IMR-90 (cell line): ENCODE data around the gene LYRM4. TPM values are rescaled to one million over a fixed set of nuclear protein-coding genes. Genes with fewer than 3 reads are reported as not detected.

Source experiments
- ATAC-seq: fragments of 200-7000 bp; cut with Tn5 transposase; 2 replicates; pipeline ENCODE4 v1.9.1; 2020; ENCODE audit warnings: low read depth, mild to moderate bottlenecking, moderate library complexity
- BruUV-seq: library from RNA; stranded (reverse); fragments of 400-500 nt; replicated peaks from 2 replicates; lab custom pipeline; 2021; lab: Mats Ljungman, UMichigan
- CTCF ChIA-PET: fragments of 300-600 bp; formaldehyde crosslinking; extraction: SDS; loops from one replicate; lab custom pipeline; 2021; ENCODE audit warnings: antibody characterized with exemption; lab: Yijun Ruan, JAX
- POLR2A ChIA-PET: fragments of 300-600 bp; sonication (Branson Sonifier 250); formaldehyde crosslinking; loops from one replicate; lab custom pipeline; 2022; ENCODE audit warnings: antibody characterized with exemption; ENCODE audit not compliant: unreplicated experiment; lab: Charles Lee
- DNase-seq: peaks from one replicate; pipeline ENCODE4 v3.0.0; 2013
- H2AFZ ChIP-seq: replicated peaks from 2 replicates; pipeline ENCODE3; 2013; ENCODE audit warnings: low read length, mild to moderate bottlenecking; ENCODE audit not compliant: poor library complexity
- H2AK5ac ChIP-seq: 2 replicates; pipeline ENCODE4 v1.6.1; 2013; ENCODE audit warnings: low read depth, low read length, inconsistent platforms
- H2AK9ac ChIP-seq: replicated peaks from 2 replicates; pipeline ENCODE3; 2013; ENCODE audit warnings: mild to moderate bottlenecking, low read depth, low read length, moderate library complexity; ENCODE audit not compliant: poor library complexity
- H2BK120ac ChIP-seq: 2 replicates; pipeline ENCODE4 v1.6.1; 2013; ENCODE audit warnings: low read depth, low read length, inconsistent platforms
- H2BK15ac ChIP-seq: 3 replicates; pipeline ENCODE4 v1.6.1; 2013; ENCODE audit warnings: low read depth, low read length, inconsistent platforms
- H2BK20ac ChIP-seq: 2 replicates; pipeline ENCODE4 v1.6.1; 2013; ENCODE audit warnings: low read depth, mild to moderate bottlenecking, inconsistent platforms, low read length, moderate library complexity
- H2BK5ac ChIP-seq: 2 replicates; pipeline ENCODE4 v1.6.1; 2013; ENCODE audit warnings: mild to moderate bottlenecking, low read depth, low read length, inconsistent platforms; ENCODE audit not compliant: poor library complexity, severe bottlenecking
- H3K14ac ChIP-seq: replicated peaks from 2 replicates; pipeline ENCODE4 v1.6.1; 2013; ENCODE audit warnings: low read depth, low read length, inconsistent platforms
- H3K18ac ChIP-seq: 2 replicates; pipeline ENCODE4 v1.6.1; 2013; ENCODE audit warnings: low read depth, low read length, control low read depth
- H3K23ac ChIP-seq: 2 replicates; pipeline ENCODE4 v1.6.1; 2013; ENCODE audit warnings: low read depth, low read length, inconsistent platforms
- H3K27ac ChIP-seq: 2 replicates; pipeline ENCODE4 v1.5.1; 2013; ENCODE audit warnings: mild to moderate bottlenecking, control low read depth, low read length; ENCODE audit not compliant: insufficient read depth
- H3K27me3 ChIP-seq: 2 replicates; pipeline ENCODE4 v1.6.1; 2013; ENCODE audit warnings: low read length; ENCODE audit not compliant: control insufficient read depth, insufficient read depth
- H3K36me3 ChIP-seq: 2 replicates; pipeline ENCODE4 v1.6.1; 2013; ENCODE audit warnings: low read length, mixed read lengths; ENCODE audit not compliant: control insufficient read depth, insufficient read depth
- H3K4ac ChIP-seq: 2 replicates; pipeline ENCODE4 v1.6.1; 2013; ENCODE audit warnings: low read depth, low read length, inconsistent platforms
- H3K4me1 ChIP-seq: 2 replicates; pipeline ENCODE4 v1.6.1; 2013; ENCODE audit warnings: low read length, mixed read lengths; ENCODE audit not compliant: control insufficient read depth, insufficient read depth
- H3K4me2 ChIP-seq: 2 replicates; pipeline ENCODE4 v1.6.1; 2013; ENCODE audit warnings: low read depth, mild to moderate bottlenecking, control low read depth, low read length, moderate library complexity
- H3K4me3 ChIP-seq: 2 replicates; pipeline ENCODE4 v1.5.1; 2013; ENCODE audit warnings: low read depth, mild to moderate bottlenecking, control low read depth, low read length, moderate library complexity; ENCODE audit not compliant: insufficient read depth
- H3K56ac ChIP-seq: 2 replicates; pipeline ENCODE4 v1.6.1; 2013; ENCODE audit warnings: low read length, inconsistent platforms; ENCODE audit not compliant: insufficient read depth; ENCODE audit errors: extremely low read depth
- H3K79me1 ChIP-seq, 2 experiments: 2 replicates each; pipeline ENCODE4 v1.6.1; 2013; ENCODE audit warnings: low read length in 2 of 2, inconsistent platforms in 1 of 2, low read depth in 1 of 2
- H3K9ac ChIP-seq: 2 replicates; pipeline ENCODE4 v1.6.1; 2013; ENCODE audit warnings: low read depth, low read length, control low read depth
- H3K9me1 ChIP-seq: 2 replicates; pipeline ENCODE4 v1.6.1; 2013; ENCODE audit warnings: low read length, inconsistent platforms; ENCODE audit not compliant: insufficient read depth
- H3K9me3 ChIP-seq: 2 replicates; pipeline ENCODE4 v1.6.1; 2013; ENCODE audit warnings: low read length; ENCODE audit not compliant: control insufficient read depth, insufficient read depth
- H4K20me1 ChIP-seq: 2 replicates; pipeline ENCODE4 v1.6.1; 2013; ENCODE audit warnings: low read length, inconsistent platforms; ENCODE audit not compliant: insufficient read depth
- H4K5ac ChIP-seq: 2 replicates; pipeline ENCODE4 v1.6.1; 2013; ENCODE audit warnings: mild to moderate bottlenecking, low read depth, low read length, control low read depth
- H4K8ac ChIP-seq, 2 experiments: 2 replicates each; pipeline ENCODE4 v1.6.1; 2013; ENCODE audit warnings: low read depth in 2 of 2, low read length in 2 of 2, control low read depth in 1 of 2, inconsistent platforms in 1 of 2
- H4K91ac ChIP-seq: 2 replicates; pipeline ENCODE4 v1.6.1; 2013; ENCODE audit warnings: low read depth, low read length, inconsistent platforms; ENCODE audit not compliant: insufficient read depth
- CEBPB ChIP-seq: IDR thresholded peaks from 2 replicates; pipeline ENCODE4 v1.6.1; 2012; ENCODE audit warnings: low read depth, low read length, improper control_type of control experiment
- CHD1 ChIP-seq: IDR thresholded peaks from 2 replicates; pipeline ENCODE4 v1.6.1; 2012; ENCODE audit warnings: low read depth, low read length, improper control_type of control experiment
- FOS ChIP-seq: fragments of 150-350 bp; IDR thresholded peaks from 2 replicates; pipeline ENCODE4 v1.6.1; 2016; ENCODE audit warnings: low read depth, low read length
- MAFK ChIP-seq: IDR thresholded peaks from 2 replicates; pipeline ENCODE4 v1.6.1; 2012; ENCODE audit warnings: low read depth, low read length, improper control_type of control experiment
- MXI1 ChIP-seq: IDR thresholded peaks from 2 replicates; pipeline ENCODE4 v1.6.1; 2012; ENCODE audit warnings: low read depth, mild to moderate bottlenecking, low read length, moderate library complexity, borderline replicate concordance
- NFE2L2 ChIP-seq: fragments of 150-350 bp; IDR thresholded peaks from 2 replicates; pipeline ENCODE4 v1.6.1; 2016; ENCODE audit warnings: low read depth, mild to moderate bottlenecking, low read length
- POLR2A ChIP-seq: IDR thresholded peaks from 2 replicates; pipeline ENCODE4 v1.6.1; 2012; ENCODE audit warnings: mild to moderate bottlenecking, low read depth, low read length
- RAD21 ChIP-seq: IDR thresholded peaks from 2 replicates; pipeline ENCODE4 v1.6.1; 2012; ENCODE audit warnings: low read length, improper control_type of control experiment
- RCOR1 ChIP-seq: IDR thresholded peaks from 2 replicates; pipeline ENCODE4 v1.6.1; 2012; ENCODE audit warnings: mild to moderate bottlenecking, low read length, improper control_type of control experiment; ENCODE audit not compliant: insufficient replicate concordance
- RFX5 ChIP-seq: IDR thresholded peaks from 2 replicates; pipeline ENCODE4 v1.8.0; 2012; ENCODE audit warnings: low read depth, mild to moderate bottlenecking, low read length, moderate library complexity
- SMC3 ChIP-seq: fragments of 150-350 bp; IDR thresholded peaks from 2 replicates; pipeline ENCODE4 v1.6.1; 2016; ENCODE audit warnings: low read depth, mild to moderate bottlenecking, antibody characterized with exemption, low read length, moderate library complexity
- USF2 ChIP-seq: fragments of 150-350 bp; IDR thresholded peaks from 2 replicates; pipeline ENCODE4 v1.6.1; 2017; ENCODE audit warnings: mild to moderate bottlenecking, antibody characterized with exemption, low read length, low read depth
- WGBS, 2 experiments: methylation state at CpG; one replicate each; pipeline versions ENCODE4 v1.1.5 to v1.1.7; 2013; ENCODE audit warnings: missing lambda C conversion rate in 2 of 2; ENCODE audit not compliant: insufficient read length in 1 of 2; ENCODE audit errors: extremely low coverage in 2 of 2; 5-methylcytosine and 5-hydroxymethylcytosine counted together
- dilution Hi-C: fragments of 300-500 bp; cut with HindIII; formaldehyde crosslinking; loops from one replicate; pipeline ENCODE4 v1.14.3; 2018; ENCODE audit warnings: low sequenced_read_pairs; ENCODE audit not compliant: unreplicated experiment
- in situ Hi-C: fragments of 300-500 bp; cut with MboI; formaldehyde crosslinking; loops from 3 replicates; pipeline ENCODE4 v1.14.3; 2019; ENCODE audit warnings: low sequenced_read_pairs, inconsistent platforms, mixed read lengths
- intact Hi-C: fragments of 100-400 bp; cut with micrococcal nuclease; formaldehyde crosslinking; loops from 2 replicates; pipeline ENCODE4 v1.10.0; 2022
- polyA plus RNA-seq, 3 experiments: library from polyadenylated mRNA; depleted of rRNA; stranded (reverse); fragments of >200 nt; gene quantifications; 2 replicates each; pipeline ENCODE4 v1.2.3, GENCODE V29; 2012; ENCODE audit warnings: low replicate concordance in 1 of 3
- total RNA-seq: library from RNA; depleted of rRNA; stranded (reverse); fragments of >200 nt; gene quantifications from 2 replicates; pipeline ENCODE4 v1.2.3, GENCODE V29; 2012

The LYRM4 gene
- total and polyA plus RNA-seq, 2 of the 4 experiments (the other 2 are of a cell fraction), result 11.5 to 26.6 TPM

DNA sequence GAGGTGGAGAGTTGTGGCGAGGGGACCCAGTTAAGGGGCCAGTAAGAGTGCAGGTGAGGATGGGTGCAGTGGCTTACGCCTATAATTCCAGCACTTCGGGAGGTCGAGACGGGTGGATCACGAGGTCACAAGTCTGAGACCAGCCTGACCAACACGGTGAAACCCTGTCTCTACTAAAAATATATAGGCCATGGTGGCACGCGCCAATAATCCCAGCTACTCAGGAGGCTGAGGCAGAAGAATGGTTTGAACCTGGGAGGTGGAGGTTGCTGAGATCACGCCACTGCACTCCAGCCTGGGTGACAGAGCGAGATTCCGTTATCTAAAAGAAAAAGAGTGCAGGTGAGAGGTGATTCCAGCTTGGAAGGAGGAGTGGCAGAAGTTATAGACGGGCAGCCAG lies 147.7 kb downstream of the LYRM4 start:
- Histone ChIP-seq H2BK15ac (no peak overlapping the region), H3K18ac (no peak overlapping the region), H3K56ac (no peak overlapping the region), H3K4ac (no peak overlapping the region), H3K36me3 (no peaks in the 10 kb centered on the region), H3K4me1 (peaks cover 2% of the 10 kb centered on the region; the same call in 1 of the 2 replicates), H2AFZ (no peak overlapping the region), H3K9me1 (no peaks in the 10 kb centered on the region; the same call in 1 of the 2 replicates), H2BK5ac (no peak overlapping the region), H4K91ac (no peak overlapping the region), H4K8ac (no peak overlapping the region), H3K23ac (no peak overlapping the region), H3K4me3 (no peak overlapping the region), H2BK20ac (no peak overlapping the region), H3K9me3 (no peaks in the 10 kb centered on the region), H3K27me3 (no peaks in the 10 kb centered on the region; the same call in none of the 2 replicates), H2AK5ac (0 out of 2 replicates have a peak overlapping the region, but pooled peaks have one; percentile 23), H2AK9ac (no peak overlapping the region), H3K4me2 (no peak overlapping the region), H4K20me1 (no peaks in the 10 kb centered on the region; the same call in 1 of the 2 replicates), H3K9ac (no peak overlapping the region), H3K27ac (no peak overlapping the region), H2BK120ac (no peak overlapping the region), H3K14ac (no peak overlapping the region), H4K5ac (no peak overlapping the region), H3K79me1 (no peaks in the 10 kb centered on the region)
- in situ Hi-C loops (no loop called here), dilution Hi-C loops (no loop called here), intact Hi-C loops (loop anchor here (10.0 kb wide), 1 partner anchor 168 kb away; no protein-coding TSS in a partner anchor)
- WGBS, 2 experiments, result 100% methylated on average over 4 of the region's 13 CpGs; no CpG with 5 or more reads in 1 of the 2 experiments
- ChIA-PET CTCF (no interaction called here), POLR2A (no interaction called here)
- DNase-seq, result no peak
- ATAC-seq, result no peak
- no TSS peak for BruUV-seq
- TF ChIP-seq CEBPB (no peak), RAD21 (no peak), RFX5 (no peak), RCOR1 (no peak), SMC3 (no peak), MAFK (no peak), MXI1 (no peak), USF2 (no peak), CHD1 (no peak), FOS (no peak), NFE2L2 (no peak), POLR2A (no peak)
